Heart left ventricle (tissue), 16 donors: ENCODE measurements around the gene MICALL2. TPM values are rescaled to one million over a fixed set of nuclear protein-coding genes. Genes with fewer than 3 reads are reported as not detected.

Source experiments
- ATAC-seq, 4 donors: fragments of 200-7000 bp; cut with Tn5 transposase; one replicate each; pipeline ENCODE4 v1.9.1; 2020 to 2022; ENCODE audit warnings: moderate library complexity in 4 of 4, mild to moderate bottlenecking in 3 of 4, moderate number of reproducible peaks in 1 of 4
- DNase-seq, 5 donors: peaks; one replicate each; pipeline ENCODE4 v3.0.0-alpha.2; 2020
- H3K27ac ChIP-seq, 12 donors: fragments of 200-600 bp; sonication (generic) in 4 of 12; one replicate each; pipeline versions ENCODE4 v1.5.0 to v1.8.0; 2016 to 2022; ENCODE audit warnings: mild to moderate bottlenecking in 2 of 12
- H3K27me3 ChIP-seq, 9 donors: fragments of 200-600 bp; sonication (generic) in 2 of 9; one replicate each; pipeline versions ENCODE4 v1.5.1 to v1.8.0; 2016 to 2022; ENCODE audit warnings: mild to moderate bottlenecking in 3 of 9
- H3K36me3 ChIP-seq, 9 donors: fragments of 200-600 bp; sonication (generic) in 2 of 9; one replicate each; pipeline versions ENCODE4 v1.5.0 to v1.8.0; 2018 to 2022; ENCODE audit warnings: mild to moderate bottlenecking in 2 of 9
- H3K4me1 ChIP-seq, 12 donors: fragments of 200-600 bp; sonication (generic) in 4 of 12; one replicate each; pipeline versions ENCODE4 v1.5.0 to v1.8.0; 2016 to 2022; ENCODE audit warnings: mild to moderate bottlenecking in 3 of 12
- H3K4me3 ChIP-seq, 12 donors: fragments of 200-600 bp; sonication (generic) in 4 of 12; one replicate each; pipeline versions ENCODE4 v1.5.0 to v1.8.0; 2017 to 2022; ENCODE audit warnings: mild to moderate bottlenecking in 9 of 12, moderate library complexity in 4 of 12
- H3K9me3 ChIP-seq, 12 donors: fragments of 200-600 bp; sonication (generic) in 4 of 12; one replicate each; pipeline versions ENCODE4 v1.5.0 to v1.8.0; 2016 to 2022; ENCODE audit warnings: mild to moderate bottlenecking in 1 of 12
- POLR2A ChIP-seq, 2 donors: fragments of 450-650 bp; IDR thresholded peaks; one replicate each; pipeline ENCODE4 v1.6.1; 2017; ENCODE audit warnings: antibody characterized with exemption in 2 of 2, mild to moderate bottlenecking in 2 of 2, moderate library complexity in 2 of 2
- WGBS, 4 donors: extraction: QIAGEN DNeasy Blood & Tissue Kit in 2 of 4; methylation state at CpG; one replicate each; pipeline versions ENCODE4 v1.1.5 to v1.1.7; 2013 to 2018; 5-methylcytosine and 5-hydroxymethylcytosine counted together
- intact Hi-C, 10 donors: fragments of 100-400 bp; cut with DNase I; formaldehyde crosslinking; loops; one replicate each; pipeline versions ENCODE4 v1.11.1 to v1.14.2; 2022
- polyA plus RNA-seq, 2 donors: library from polyadenylated mRNA; stranded (reverse); fragments of 200-250 nt; gene quantifications; one replicate each; pipeline ENCODE4 v1.2.3, GENCODE V29; 2013
- total RNA-seq, 9 donors: library from RNA; depleted of rRNA in 2 of 9; stranded (reverse); fragments of >200 nt in 2 of 9; fragmentation: NEBNext Ultra II Directional in 3 of 9; extraction: Animal tissue kit (Norgen Biotek cat#: 25700) in 3 of 9; gene quantifications; one replicate each; pipeline versions ENCODE4 v1.1.0 to v1.2.4, GENCODE V29; 2016 to 2023
- TF ChIP-seq, protein P1 (sequence below), 12 donors: fragments of 200-600 bp; sonication (generic) in 4 of 12; IDR thresholded peaks; one replicate each; pipeline versions ENCODE4 v1.5.0 to v1.8.0; 2018 to 2022; ENCODE audit warnings: antibody characterized with exemption in 12 of 12, mild to moderate bottlenecking in 5 of 12
- donor health status: ischemic (EF 13 %, LVEDD 7.1; RV severe dilation, severe dysfunction).
- donor health status: healthy with polysubstance abuse.
- donor health status: DM: no; HTN: yes; CAD: no.
- donor health status: DM: no; HTN: no; CAD: no.
- donor health status: ischemic (EF 25% LVEDD 6.9; RV normal size, moderate dysfunction).
- donor health status: ischemic (EF 25% LVEDD 5.7; RV mildly dilated, moderate dysfunction).
- donor health status: healthy.
- donor health status: DM: yes; HTN: yes; CAD: no.
- donor health status: ischemic (EF 35%, LVEDD 5.7; RV mildly dilated, moderate dysfunction).
- donor health status: nonischemic (EF 11% LVEDD 7.7; RV severe dilation, severe dysfunction).
- donor health status: DM: yes; HTN: yes; CAD: no.
- donor health status: PGD.
- donor health status: ischemic (EF 29% LVEDD 5.4; RV normal size, mild dysfunction).
- donor health status: nonischemic (EF 23%, LVEDD 6.1; RV moderate dilation, normal function).

MICALL2 gene
- total and polyA plus RNA-seq, 11 donors: 2.5 to 18.3 (median 8.4) TPM

DNA sequence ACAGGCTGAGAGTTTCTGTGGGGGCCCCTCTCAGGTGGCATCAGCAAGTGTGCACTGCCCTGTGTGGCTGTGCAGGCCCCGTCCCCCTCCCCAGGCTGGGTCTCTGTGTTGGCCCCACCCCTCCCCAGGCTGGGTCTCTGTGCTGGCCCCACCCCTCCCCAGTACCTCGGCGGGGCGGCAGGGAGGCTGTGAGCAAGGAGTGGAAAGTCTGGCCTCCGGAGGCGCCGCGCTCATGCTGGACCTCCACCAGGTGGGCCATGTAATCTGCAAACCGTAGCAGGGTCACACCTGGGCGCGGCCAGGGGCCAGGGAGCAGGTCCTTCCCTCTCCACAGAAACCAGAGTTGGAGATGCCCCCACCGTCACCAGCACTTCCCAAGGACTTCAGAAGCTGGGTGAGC is 21.4 kb upstream of the MICALL2 start:
- Histone ChIP-seq H3K27ac (no peak overlapping the region), H3K4me3 (no peak overlapping the region), H3K9me3 (no peaks in the 10 kb centered on the region), H3K36me3 (peaks cover 0 to 99% (median 90%) of the 10 kb centered on the region in 9 donors), H3K4me1 (no peaks in the 10 kb centered on the region), H3K27me3 (no peaks in the 10 kb centered on the region)
- ATAC-seq (no peak), DNase-seq (no peak)
- intact Hi-C loops: no loop called here
- TF ChIP-seq, protein P1, sequence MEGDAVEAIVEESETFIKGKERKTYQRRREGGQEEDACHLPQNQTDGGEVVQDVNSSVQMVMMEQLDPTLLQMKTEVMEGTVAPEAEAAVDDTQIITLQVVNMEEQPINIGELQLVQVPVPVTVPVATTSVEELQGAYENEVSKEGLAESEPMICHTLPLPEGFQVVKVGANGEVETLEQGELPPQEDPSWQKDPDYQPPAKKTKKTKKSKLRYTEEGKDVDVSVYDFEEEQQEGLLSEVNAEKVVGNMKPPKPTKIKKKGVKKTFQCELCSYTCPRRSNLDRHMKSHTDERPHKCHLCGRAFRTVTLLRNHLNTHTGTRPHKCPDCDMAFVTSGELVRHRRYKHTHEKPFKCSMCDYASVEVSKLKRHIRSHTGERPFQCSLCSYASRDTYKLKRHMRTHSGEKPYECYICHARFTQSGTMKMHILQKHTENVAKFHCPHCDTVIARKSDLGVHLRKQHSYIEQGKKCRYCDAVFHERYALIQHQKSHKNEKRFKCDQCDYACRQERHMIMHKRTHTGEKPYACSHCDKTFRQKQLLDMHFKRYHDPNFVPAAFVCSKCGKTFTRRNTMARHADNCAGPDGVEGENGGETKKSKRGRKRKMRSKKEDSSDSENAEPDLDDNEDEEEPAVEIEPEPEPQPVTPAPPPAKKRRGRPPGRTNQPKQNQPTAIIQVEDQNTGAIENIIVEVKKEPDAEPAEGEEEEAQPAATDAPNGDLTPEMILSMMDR (IDR thresholded peaks at IDR 0.05): no peak
- no peak for TF ChIP-seq POLR2A (IDR thresholded peaks at IDR 0.05)
- WGBS, 4 donors: 87 to 100% (median 89%) methylated on average over 3 to 12 of the region's 12 CpGs

DNA sequence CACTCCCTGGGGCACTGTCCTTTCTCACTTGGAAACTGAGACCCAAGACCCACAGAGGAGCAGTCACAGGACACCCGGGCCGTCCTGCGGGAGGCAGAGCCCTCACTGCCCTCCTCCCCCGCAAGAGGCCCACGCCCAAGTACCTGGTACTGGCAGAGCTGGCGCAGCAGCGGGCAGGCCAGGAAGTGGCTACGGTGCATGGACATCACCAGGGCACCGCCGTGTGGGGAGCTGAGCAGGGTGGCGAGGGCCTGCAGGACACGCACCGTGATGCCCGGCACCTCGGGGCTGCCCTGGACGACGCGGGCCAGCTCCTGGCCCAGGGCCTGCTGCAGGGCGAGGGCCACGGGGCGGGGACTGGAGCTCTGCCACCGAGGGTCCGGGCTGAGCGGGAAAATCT is 20.0 kb upstream of the MICALL2 start:
- intact Hi-C loops: loop anchor here in 3 of 10 donors (5.0 to 10.0 kb wide), 2 partner anchors 47 to 254 kb away; no protein-coding TSS in a partner anchor

DNA sequence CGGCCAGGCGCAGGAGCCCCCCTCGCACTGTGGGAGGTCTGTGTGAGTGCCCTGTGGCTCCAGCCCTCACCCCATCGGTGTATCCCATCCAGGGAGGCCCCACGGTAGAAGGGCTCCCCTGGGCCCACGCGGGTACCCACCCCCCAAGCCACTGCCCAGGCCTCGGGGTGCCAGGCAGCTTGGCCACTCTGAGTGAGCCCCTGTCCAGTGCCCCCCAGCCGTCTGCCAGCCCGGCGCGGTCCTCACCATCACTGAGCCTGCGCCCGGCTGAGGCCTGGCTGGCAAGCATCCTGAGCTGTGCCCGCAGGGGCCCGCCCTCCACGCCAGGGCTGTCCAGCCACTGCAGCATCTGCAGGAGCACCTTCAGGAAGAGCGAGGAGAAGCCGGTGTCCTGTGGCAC is 19.2 kb upstream of the MICALL2 start:
- no peak overlapping the region for H3K27ac ChIP-seq
- H3K4me3 ChIP-seq: no peak overlapping the region
- intact Hi-C loops: loop anchor here in 3 of 10 donors (5.0 to 10.0 kb wide), 2 partner anchors 46 to 254 kb away; no protein-coding TSS in a partner anchor
- peaks cover 0 to 97% (median 75%) of the 10 kb centered on the region in 9 donors for H3K36me3 ChIP-seq
- 88 to 96% (median 90%) methylated on average over 12 to 19 of the region's 19 CpGs for WGBS, 4 donors
- DNase-seq (no peak), ATAC-seq (no peak)
- no peak for TF ChIP-seq POLR2A (IDR thresholded peaks at IDR 0.05)
- TF ChIP-seq, protein P1 (IDR thresholded peaks at IDR 0.05): no peak
- peaks cover 0 to 11% (median 2%) of the 10 kb centered on the region in 12 donors for H3K4me1 ChIP-seq
- H3K27me3 ChIP-seq: no peaks in the 10 kb centered on the region
- H3K9me3 ChIP-seq: no peaks in the 10 kb centered on the region

More for the DNA sequence above, 20.0 kb upstream of the MICALL2 start:
- H3K9me3 ChIP-seq: no peaks in the 10 kb centered on the region
- ATAC-seq: no peak
- no peak overlapping the region for H3K4me3 ChIP-seq
- WGBS, 4 donors: 82 to 91% (median 88%) methylated on average over 17 to 24 of the region's 24 CpGs
- peaks cover 0 to 4% (median 0%) of the 10 kb centered on the region in 12 donors for H3K4me1 ChIP-seq
- peaks cover 0 to 99% (median 79%) of the 10 kb centered on the region in 9 donors for H3K36me3 ChIP-seq
- TF ChIP-seq, protein P1 (IDR thresholded peaks at IDR 0.05): no peak
- no peak for TF ChIP-seq POLR2A (IDR thresholded peaks at IDR 0.05)
- no peak overlapping the region for H3K27ac ChIP-seq
- no peaks in the 10 kb centered on the region for H3K27me3 ChIP-seq
- DNase-seq: no peak

DNA sequence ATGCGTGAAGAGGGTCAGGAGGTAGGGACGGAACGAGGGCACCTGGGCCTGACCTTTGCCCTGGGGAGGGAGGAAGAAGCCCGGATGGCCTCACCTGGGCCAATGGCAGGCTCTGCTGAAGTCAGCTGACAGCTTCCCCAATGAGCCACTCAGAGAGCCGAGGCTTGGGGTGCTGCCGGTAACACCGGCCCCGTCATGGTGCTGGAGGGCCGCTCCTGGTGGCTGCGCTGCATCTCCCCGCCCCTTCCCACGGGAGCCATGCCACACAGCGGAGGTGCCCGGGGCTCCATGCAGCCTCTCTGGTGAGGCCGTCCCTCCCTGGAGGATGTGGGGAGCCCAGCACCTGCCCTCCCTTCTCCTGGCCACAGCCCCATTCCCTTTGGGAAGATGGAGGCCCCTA is 17.6 kb upstream of the MICALL2 start:
- TF ChIP-seq POLR2A (IDR thresholded peaks at IDR 0.05): no peak
- TF ChIP-seq, protein P1 (IDR thresholded peaks at IDR 0.05): no peak
- intact Hi-C loops: loop anchor here in 3 of 10 donors (5.0 to 10.0 kb wide), 2 partner anchors 45 to 252 kb away; no protein-coding TSS in a partner anchor
- H3K9me3 ChIP-seq: no peaks in the 10 kb centered on the region
- no peak for DNase-seq
- no peak overlapping the region for H3K27ac ChIP-seq
- H3K27me3 ChIP-seq: no peaks in the 10 kb centered on the region
- H3K4me3 ChIP-seq: no peak overlapping the region
- WGBS, 4 donors: 91 to 98% (median 94%) methylated on average over 6 to 15 of the region's 15 CpGs
- ATAC-seq: no peak
- H3K4me1 ChIP-seq: peaks cover 0 to 11% (median 2%) of the 10 kb centered on the region in 12 donors
- H3K36me3 ChIP-seq: peaks cover 0 to 97% (median 78%) of the 10 kb centered on the region in 9 donors
